SK-N-SH treated with all-trans-retinoic acid at 6 μM for 48 hours (cell line): ENCODE results near the gene GJB5.

Source experiments
- ATAC-seq: fragments of 200-7000 bp; cut with Tn5 transposase; 3 replicates; pipeline ENCODE4 v1.9.1; 2020; ENCODE audit warnings: mild to moderate bottlenecking, moderate library complexity
- ARNTL ChIP-seq: fragments of 450-650 bp; formaldehyde crosslinking; IDR thresholded peaks from 2 replicates; pipeline ENCODE4 v1.5.0; 2020; ENCODE audit warnings: low read depth, mild to moderate bottlenecking, moderate library complexity, borderline replicate concordance
- BACH2 ChIP-seq: fragments of 250-450 bp; sonication (Bioruptor Pico); IDR thresholded peaks from 2 replicates; pipeline ENCODE4 v1.9.0; 2021; ENCODE audit warnings: mild to moderate bottlenecking, borderline replicate concordance
- CSRNP3 ChIP-seq: fragments of 250-450 bp; sonication (Bioruptor Pico); IDR thresholded peaks from 2 replicates; pipeline ENCODE4 v1.5.1; 2021; ENCODE audit warnings: mild to moderate bottlenecking, moderate library complexity
- ESRRG ChIP-seq: fragments of 250-450 bp; sonication (Bioruptor Pico); IDR thresholded peaks from 2 replicates; pipeline ENCODE4 v1.6.1; 2021; ENCODE audit warnings: mild to moderate bottlenecking
- GLIS3 ChIP-seq: fragments of 250-450 bp; sonication (Bioruptor Pico); IDR thresholded peaks from 2 replicates; pipeline ENCODE4 v1.5.0; 2020; ENCODE audit warnings: mild to moderate bottlenecking, moderate library complexity
- ISL1 ChIP-seq: fragments of 250-450 bp; sonication (Bioruptor Pico); IDR thresholded peaks from 2 replicates; pipeline ENCODE4 v2.1.2; 2022; ENCODE audit warnings: mild to moderate bottlenecking, moderate library complexity
- OSR1 ChIP-seq: fragments of 250-450 bp; sonication (Bioruptor Pico); IDR thresholded peaks from 2 replicates; pipeline ENCODE4 v1.8.0; 2022; ENCODE audit warnings: moderate library complexity, mild to moderate bottlenecking, inconsistent platforms
- PATZ1 ChIP-seq: fragments of 250-450 bp; sonication (Bioruptor Pico); IDR thresholded peaks from 2 replicates; pipeline ENCODE4 v1.8.0; 2020; ENCODE audit warnings: mild to moderate bottlenecking, moderate library complexity, borderline replicate concordance
- POU6F1 ChIP-seq: fragments of 250-450 bp; sonication (Bioruptor Pico); IDR thresholded peaks from 2 replicates; pipeline ENCODE4 v1.8.0; 2021; ENCODE audit warnings: low read depth, mild to moderate bottlenecking, moderate library complexity, borderline replicate concordance
- PPARA ChIP-seq: fragments of 250-450 bp; sonication (Bioruptor Pico); IDR thresholded peaks from 2 replicates; pipeline ENCODE4 v1.5.0; 2020; ENCODE audit warnings: mild to moderate bottlenecking, borderline replicate concordance
- RARB ChIP-seq: fragments of 250-450 bp; sonication (Bioruptor Pico); IDR thresholded peaks from 2 replicates; pipeline ENCODE4 v1.8.0; 2021; ENCODE audit warnings: mild to moderate bottlenecking, moderate library complexity
- SNAI2 ChIP-seq: fragments of 250-450 bp; sonication (Bioruptor Pico); IDR thresholded peaks from 2 replicates; pipeline ENCODE4 v1.5.0; 2020; ENCODE audit warnings: mild to moderate bottlenecking, moderate library complexity
- TCF4 ChIP-seq: fragments of 250-450 bp; sonication (Bioruptor Pico); IDR thresholded peaks from 2 replicates; pipeline ENCODE4 v1.8.0; 2021; ENCODE audit warnings: mild to moderate bottlenecking, moderate library complexity, borderline replicate concordance
- TSHZ2 ChIP-seq: fragments of 250-450 bp; sonication (Bioruptor Pico); IDR thresholded peaks from 2 replicates; pipeline ENCODE4 v1.5.0; 2020; ENCODE audit warnings: mild to moderate bottlenecking, moderate library complexity
- ZC3H10 ChIP-seq: fragments of 250-450 bp; sonication (Bioruptor Pico); IDR thresholded peaks from 2 replicates; pipeline ENCODE4 v1.5.1; 2021; ENCODE audit warnings: mild to moderate bottlenecking, moderate library complexity
- ZFP3 ChIP-seq: fragments of 250-450 bp; sonication (Bioruptor Pico); IDR thresholded peaks from 2 replicates; pipeline ENCODE4 v1.5.0; 2020; ENCODE audit warnings: mild to moderate bottlenecking, moderate library complexity
- ZFP30 ChIP-seq: fragments of 450-650 bp; formaldehyde crosslinking; IDR thresholded peaks from 2 replicates; pipeline ENCODE4 v1.5.0; 2022; ENCODE audit warnings: mild to moderate bottlenecking, moderate library complexity
- ZNF565 ChIP-seq: fragments of 450-650 bp; formaldehyde crosslinking; conservative IDR thresholded peaks from 2 replicates; pipeline ENCODE4 v1.5.0; 2020; ENCODE audit warnings: low read depth, mild to moderate bottlenecking, moderate library complexity
- ZNF70 ChIP-seq: fragments of 450-650 bp; formaldehyde crosslinking; IDR thresholded peaks from 2 replicates; pipeline ENCODE4 v1.5.0; 2020; ENCODE audit warnings: mild to moderate bottlenecking, moderate library complexity
- ZNF8 ChIP-seq: fragments of 450-650 bp; formaldehyde crosslinking; IDR thresholded peaks from 2 replicates; pipeline ENCODE4 v1.5.0; 2020; ENCODE audit warnings: mild to moderate bottlenecking, moderate library complexity

GJB5 gene

GRCh38 chr1:34743775-34744174 is 11.1 kb upstream of the GJB5 start:
- no peak for ATAC-seq
- TF ChIP-seq ZNF70 (CRISPR knock-in tag) (no peak), POU6F1 (CRISPR knock-in tag) (no peak), CSRNP3 (CRISPR knock-in tag) (no peak), BACH2 (no peak), ZNF565 (CRISPR knock-in tag) (no peak), ARNTL (CRISPR knock-in tag) (no peak), ISL1 (CRISPR knock-in tag) (no peak)

GRCh38 chr1:34744851-34745250 is 10.0 kb upstream of the GJB5 start:
- ATAC-seq: no peak
- no peak for TF ChIP-seq ZNF565 (CRISPR knock-in tag)

GRCh38 chr1:34745666-34746065 is 9.2 kb upstream of the GJB5 start:
- TF ChIP-seq ZFP30 (CRISPR knock-in tag): no peak
- no peak for TF ChIP-seq SNAI2 (CRISPR knock-in tag)
- no peak for TF ChIP-seq ESRRG (CRISPR knock-in tag)

GRCh38 chr1:34746101-34746500 is 8.7 kb upstream of the GJB5 start:
- TF ChIP-seq ZNF565 (CRISPR knock-in tag): no peak
- TF ChIP-seq GLIS3 (CRISPR knock-in tag): no peak
- TF ChIP-seq ZC3H10 (CRISPR knock-in tag): no peak
- TF ChIP-seq ZFP3: no peak
- no peak for TF ChIP-seq ZNF8 (CRISPR knock-in tag)
- TF ChIP-seq ISL1 (CRISPR knock-in tag): no peak
- no peak for TF ChIP-seq RARB
- TF ChIP-seq ZFP30 (CRISPR knock-in tag): no peak
- TF ChIP-seq CSRNP3 (CRISPR knock-in tag): no peak
- TF ChIP-seq SNAI2 (CRISPR knock-in tag): no peak
- TF ChIP-seq TCF4 (CRISPR knock-in tag): no peak
- TF ChIP-seq ZNF70 (CRISPR knock-in tag): no peak
- no peak for TF ChIP-seq PATZ1
- TF ChIP-seq OSR1 (CRISPR knock-in tag): no peak
- no peak for TF ChIP-seq PPARA
- no peak for TF ChIP-seq POU6F1 (CRISPR knock-in tag)
- no peak for TF ChIP-seq TSHZ2 (CRISPR knock-in tag)
- no peak for TF ChIP-seq ARNTL (CRISPR knock-in tag)
- ATAC-seq: no peak

More at GRCh38 chr1:34745666-34746065, 9.2 kb upstream of the GJB5 start:
- no peak for ATAC-seq
